ENCODE measurements around the gene PLN. TPM values are rescaled to one million over a fixed set of nuclear protein-coding genes. Genes with fewer than 3 reads are reported as not detected.

PLN gene
- total RNA-seq, 1 donor from 2014 or later, result not detected

DNA sequence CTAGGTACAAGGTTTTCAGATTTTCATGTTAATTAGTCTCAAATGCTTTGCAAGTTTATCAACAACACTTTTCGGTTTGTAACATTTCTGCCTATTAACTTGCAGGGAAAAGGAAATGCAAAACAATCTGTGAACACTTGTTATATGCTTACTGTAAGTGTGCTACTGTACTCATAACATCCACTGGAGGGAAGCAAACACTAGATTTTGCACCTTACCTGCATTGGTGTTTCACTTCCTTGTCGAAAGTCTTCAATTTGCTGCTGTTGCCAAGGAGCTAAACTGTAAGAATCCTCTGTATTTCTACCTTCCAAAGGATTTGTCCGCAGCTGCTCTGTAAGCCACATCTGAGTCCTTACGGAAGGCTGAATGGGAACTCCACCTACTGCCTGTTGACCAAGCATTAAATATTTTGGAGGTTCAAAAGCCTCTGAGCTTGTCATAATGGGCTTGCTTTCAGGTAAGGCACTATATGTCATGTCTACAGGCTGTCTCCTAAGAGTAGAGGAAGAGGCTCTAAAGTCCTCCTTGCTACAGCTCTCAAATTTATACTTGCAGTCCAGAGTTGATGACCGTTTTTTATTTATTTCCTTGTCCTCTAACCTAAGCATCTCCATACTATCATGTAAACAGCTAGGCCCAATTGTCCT, 17.3 kb downstream of the PLN start:
- DNase-seq (ENCODE audit: low spot score), result no peak
- no peaks in the 10 kb centered on the region for H3K9me3 Mint-ChIP-seq (ENCODE audit: low read depth)
- no peaks in the 10 kb centered on the region for H3K36me3 Mint-ChIP-seq (ENCODE audit: low read depth)
- H3K4me3 Mint-ChIP-seq (ENCODE audit: unreplicated experiment), result no peak overlapping the region
- TF ChIP-seq, protein P1, sequence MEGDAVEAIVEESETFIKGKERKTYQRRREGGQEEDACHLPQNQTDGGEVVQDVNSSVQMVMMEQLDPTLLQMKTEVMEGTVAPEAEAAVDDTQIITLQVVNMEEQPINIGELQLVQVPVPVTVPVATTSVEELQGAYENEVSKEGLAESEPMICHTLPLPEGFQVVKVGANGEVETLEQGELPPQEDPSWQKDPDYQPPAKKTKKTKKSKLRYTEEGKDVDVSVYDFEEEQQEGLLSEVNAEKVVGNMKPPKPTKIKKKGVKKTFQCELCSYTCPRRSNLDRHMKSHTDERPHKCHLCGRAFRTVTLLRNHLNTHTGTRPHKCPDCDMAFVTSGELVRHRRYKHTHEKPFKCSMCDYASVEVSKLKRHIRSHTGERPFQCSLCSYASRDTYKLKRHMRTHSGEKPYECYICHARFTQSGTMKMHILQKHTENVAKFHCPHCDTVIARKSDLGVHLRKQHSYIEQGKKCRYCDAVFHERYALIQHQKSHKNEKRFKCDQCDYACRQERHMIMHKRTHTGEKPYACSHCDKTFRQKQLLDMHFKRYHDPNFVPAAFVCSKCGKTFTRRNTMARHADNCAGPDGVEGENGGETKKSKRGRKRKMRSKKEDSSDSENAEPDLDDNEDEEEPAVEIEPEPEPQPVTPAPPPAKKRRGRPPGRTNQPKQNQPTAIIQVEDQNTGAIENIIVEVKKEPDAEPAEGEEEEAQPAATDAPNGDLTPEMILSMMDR (IDR thresholded peaks at IDR 0.05), result peak; percentile 73
- H3K27me3 Mint-ChIP-seq (ENCODE audit: low read depth), result no peaks in the 10 kb centered on the region
- peaks cover 12% of the 10 kb centered on the region for H3K4me1 Mint-ChIP-seq (ENCODE audit: low read depth)
- no peak overlapping the region for H3K27ac Mint-ChIP-seq (ENCODE audit: unreplicated experiment)

DNA sequence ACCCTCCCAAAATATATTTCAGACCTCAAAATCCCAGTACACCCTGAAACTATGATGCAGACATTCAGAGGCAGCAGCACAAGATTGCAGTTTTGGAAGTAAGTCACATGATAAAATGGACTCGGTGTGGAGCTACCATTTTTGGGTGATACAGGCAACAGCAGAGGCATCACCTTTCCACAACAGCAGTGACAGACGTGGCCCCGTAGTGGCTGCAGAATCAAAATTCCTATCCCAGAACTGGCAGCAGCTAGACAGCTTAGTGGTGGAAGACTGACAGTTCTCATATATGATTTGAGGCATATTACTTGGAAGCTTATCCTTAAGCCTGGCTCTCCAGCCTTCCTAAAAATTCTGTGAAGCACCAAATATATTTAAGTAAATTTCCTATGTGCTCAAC, 19.9 kb downstream of the PLN start:
- TF ChIP-seq, protein P1 (IDR thresholded peaks at IDR 0.05), result no peak
- Mint-ChIP-seq H3K27me3 (ENCODE audit: low read depth) (no peaks in the 10 kb centered on the region), H3K36me3 (ENCODE audit: low read depth) (no peaks in the 10 kb centered on the region), H3K4me1 (ENCODE audit: low read depth) (peaks cover 3% of the 10 kb centered on the region), H3K27ac (ENCODE audit: unreplicated experiment) (no peak overlapping the region), H3K9me3 (ENCODE audit: low read depth) (no peaks in the 10 kb centered on the region), H3K4me3 (ENCODE audit: unreplicated experiment) (no peak overlapping the region)
- no peak for DNase-seq (ENCODE audit: low spot score)

DNA sequence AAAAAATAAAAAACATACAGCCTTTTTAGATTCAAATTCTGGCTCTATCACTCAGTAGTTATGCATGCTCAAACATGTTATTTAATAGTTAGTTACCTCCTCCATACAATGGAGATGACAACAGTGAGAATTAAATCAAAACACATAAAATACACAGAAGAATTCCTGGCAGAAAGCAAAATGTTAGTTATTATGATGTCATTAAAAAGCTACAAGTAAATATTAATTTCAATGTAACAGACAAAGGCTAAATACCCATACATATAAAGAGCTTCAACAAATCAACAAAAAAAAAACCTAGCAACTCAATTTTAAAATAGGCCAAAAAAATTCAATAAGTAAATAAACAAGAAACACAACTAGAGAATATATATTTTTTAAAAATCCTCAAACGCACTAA, 21.4 kb downstream of the PLN start:
- DNase-seq (ENCODE audit: low spot score), result no peak
- H3K27ac Mint-ChIP-seq (ENCODE audit: unreplicated experiment), result no peak overlapping the region
- H3K36me3 Mint-ChIP-seq (ENCODE audit: low read depth), result peaks cover 7% of the 10 kb centered on the region
- H3K4me3 Mint-ChIP-seq (ENCODE audit: unreplicated experiment), result no peak overlapping the region
- TF ChIP-seq, protein P1 (IDR thresholded peaks at IDR 0.05), result no peak
- no peaks in the 10 kb centered on the region for H3K27me3 Mint-ChIP-seq (ENCODE audit: low read depth)
- peaks cover 8% of the 10 kb centered on the region for H3K9me3 Mint-ChIP-seq (ENCODE audit: low read depth)
- peaks cover 5% of the 10 kb centered on the region for H3K4me1 Mint-ChIP-seq (ENCODE audit: low read depth)

DNA sequence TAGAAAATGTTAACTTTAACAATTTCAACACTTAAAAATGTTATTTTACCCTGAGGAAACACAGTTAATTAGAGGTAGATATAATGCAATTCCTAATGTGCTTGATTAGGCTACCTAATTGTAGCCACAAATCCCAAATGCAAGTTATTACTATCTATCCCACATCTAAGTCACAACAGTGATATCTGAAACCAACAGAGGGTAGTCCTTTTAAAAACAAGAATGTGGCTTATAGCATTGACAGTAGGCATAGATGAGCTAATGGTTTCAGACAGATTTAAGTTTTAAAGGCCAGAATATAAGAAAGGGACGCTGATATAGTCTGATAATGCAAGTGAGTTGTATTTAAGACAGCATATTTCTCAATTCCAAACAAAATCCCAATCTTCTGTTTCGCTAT, 23.0 kb downstream of the PLN start:
- H3K36me3 Mint-ChIP-seq (ENCODE audit: low read depth), result peaks cover 15% of the 10 kb centered on the region
- TF ChIP-seq, protein P1 (IDR thresholded peaks at IDR 0.05), result no peak
- no peak overlapping the region for H3K4me3 Mint-ChIP-seq (ENCODE audit: unreplicated experiment)
- no peak overlapping the region for H3K27ac Mint-ChIP-seq (ENCODE audit: unreplicated experiment)
- H3K27me3 Mint-ChIP-seq (ENCODE audit: low read depth), result no peaks in the 10 kb centered on the region
- peaks cover 21% of the 10 kb centered on the region for H3K9me3 Mint-ChIP-seq (ENCODE audit: low read depth)
- peaks cover 5% of the 10 kb centered on the region for H3K4me1 Mint-ChIP-seq (ENCODE audit: low read depth)
- no peak for DNase-seq (ENCODE audit: low spot score)

DNA sequence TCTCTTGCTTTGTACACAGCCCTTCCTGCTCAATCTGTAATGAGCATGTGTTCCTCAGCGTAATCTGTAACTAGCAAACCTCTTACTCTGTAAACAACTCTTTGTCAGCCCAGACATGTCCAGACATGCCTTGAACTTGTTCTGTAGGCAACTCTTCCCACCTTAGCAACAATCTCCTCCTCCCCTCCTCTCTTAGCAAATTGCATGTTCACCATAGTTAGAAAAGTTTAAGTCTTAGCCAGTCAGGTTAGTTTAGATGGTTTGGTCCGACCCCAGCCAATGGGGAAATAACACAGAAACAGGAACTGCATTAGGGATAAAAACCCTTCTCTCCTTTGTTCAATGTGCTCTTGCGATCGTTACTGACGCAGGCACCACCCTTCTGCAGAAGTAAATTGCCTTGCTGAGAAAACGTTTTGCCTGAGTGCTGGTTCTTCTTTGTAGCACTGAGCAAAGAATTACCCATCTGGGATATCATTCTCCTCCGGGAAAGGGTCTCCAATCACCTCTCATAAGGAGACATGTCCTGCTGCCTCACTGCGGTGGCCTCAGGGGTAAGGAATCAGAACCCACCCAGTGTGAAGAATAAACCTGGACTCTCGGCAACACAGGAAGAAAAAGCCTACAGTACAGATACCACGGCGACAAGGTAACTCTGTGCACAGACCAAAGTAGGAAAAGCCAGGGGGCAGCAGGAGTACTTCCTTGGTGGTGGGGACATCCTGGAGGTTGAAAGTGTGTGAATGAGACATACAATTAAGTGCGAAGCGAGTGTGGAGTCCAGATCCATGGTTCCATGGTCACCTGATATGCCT, 26.2 kb downstream of the PLN start:
- H3K27ac Mint-ChIP-seq (ENCODE audit: unreplicated experiment), result peak overlapping the region; percentile 67
- peak overlapping the region; percentile 36 for H3K4me3 Mint-ChIP-seq (ENCODE audit: unreplicated experiment)
- H3K4me1 Mint-ChIP-seq (ENCODE audit: low read depth), result peaks cover 5% of the 10 kb centered on the region
- H3K36me3 Mint-ChIP-seq (ENCODE audit: low read depth), result peaks cover 19% of the 10 kb centered on the region
- H3K9me3 Mint-ChIP-seq (ENCODE audit: low read depth), result peaks cover 28% of the 10 kb centered on the region
- TF ChIP-seq, protein P1 (IDR thresholded peaks at IDR 0.05), result no peak
- no peaks in the 10 kb centered on the region for H3K27me3 Mint-ChIP-seq (ENCODE audit: low read depth)
- DNase-seq (ENCODE audit: low spot score), result no peak

Measured in chondrocyte (in vitro differentiated cells).